Measurements from ENCODE around the gene MTOR. TPM values are rescaled to one million over a fixed set of nuclear protein-coding genes. Genes with fewer than 3 reads are reported as not detected.

MTOR gene
- total and polyA plus RNA-seq, 10 of the 15 experiments (the other 5 are each of a cell fraction or from before 2014, with no cell fraction given), result 6.6 to 41.8 (median 29.8) TPM

DNA sequence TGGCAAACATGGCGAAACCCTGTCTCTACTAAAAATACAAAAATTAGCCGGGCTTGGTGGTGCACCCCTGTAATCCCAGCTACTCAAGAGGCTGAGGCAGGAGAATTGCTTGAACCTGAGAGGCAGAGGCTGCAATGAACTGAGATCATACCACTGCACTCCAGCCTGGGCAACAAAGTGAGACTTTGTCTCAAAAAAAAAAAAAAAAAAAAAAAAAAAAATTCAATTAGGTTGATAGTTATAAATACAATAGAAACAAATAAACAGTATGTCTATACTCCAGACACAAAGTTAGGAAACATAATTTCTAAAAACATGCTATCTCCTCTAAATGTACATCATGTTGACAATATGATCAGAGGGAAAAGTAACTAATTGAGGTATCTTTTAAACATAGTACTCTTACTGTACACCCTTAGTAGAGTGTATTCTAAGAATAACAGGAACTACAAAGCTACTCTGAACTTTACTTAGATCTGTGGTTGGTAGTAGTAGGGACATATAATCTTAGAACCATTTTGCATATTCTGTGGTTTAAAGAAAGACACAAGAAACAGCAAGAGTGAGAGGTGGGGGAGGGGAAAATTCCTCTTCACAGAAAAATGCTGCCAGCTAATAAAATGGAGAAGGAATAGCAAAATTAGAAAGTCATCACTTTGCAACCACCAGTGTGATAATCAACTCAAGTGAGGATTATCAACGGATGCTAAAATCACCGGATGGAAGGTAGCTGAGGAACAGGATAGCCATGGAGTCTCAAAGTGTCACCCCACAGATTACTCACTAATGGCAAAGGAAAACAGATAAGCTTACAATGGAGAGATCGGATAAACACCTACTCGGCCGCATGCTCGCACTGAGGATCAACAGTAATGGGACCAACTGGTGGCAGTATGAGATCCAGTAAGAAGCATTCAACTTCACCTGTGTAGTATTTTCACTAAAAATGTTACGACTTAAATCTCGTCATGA is 35.0 kb downstream of the MTOR start (continued):
- TF ChIP-seq SREBF1 (IDR thresholded peaks at IDR 0.05; ENCODE audit: low read length), result no peak
- TF ChIP-seq FOS (IDR thresholded peaks at IDR 0.05; ENCODE audit: borderline replicate concordance, extremely low read depth, insufficient read length), result no peak
- no peak for TF ChIP-seq WRNIP1 (IDR thresholded peaks at IDR 0.05; ENCODE audit: borderline replicate concordance, low read depth, low read length)
- no peak for TF ChIP-seq MYC (IDR thresholded peaks at IDR 0.05; ENCODE audit: insufficient read depth, insufficient read length, insufficient replicate concordance, low read length, severe bottlenecking)

DNA sequence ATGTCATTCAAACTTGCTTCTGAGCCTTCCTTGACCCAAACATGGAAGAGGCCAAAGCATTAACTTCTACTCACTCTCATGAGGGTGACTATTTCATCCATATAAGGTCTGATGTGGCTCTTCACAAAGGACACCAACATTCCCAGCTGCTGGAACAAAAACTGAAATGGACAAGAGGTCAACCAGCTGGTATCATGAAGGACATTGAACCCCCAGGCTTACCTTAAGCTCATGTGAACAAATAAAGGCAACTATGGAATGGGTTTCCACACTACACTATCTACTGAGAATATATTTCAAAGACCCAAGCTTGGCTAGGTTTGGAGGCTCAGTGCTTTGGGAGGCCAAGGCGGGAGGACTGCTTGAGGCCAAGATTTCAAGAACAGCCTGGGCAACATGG is 46.3 kb downstream of the MTOR start:
- CTCF ChIA-PET, result interaction anchor here (2.0 kb wide), 1 partner anchor 178 kb away, joined by 10 read pairs; no protein-coding TSS in a partner anchor

More for the DNA sequence above, 46.3 kb downstream of the MTOR start:
- peak; percentile 13 for FAIRE-seq
- Histone ChIP-seq H3K9ac (ENCODE audit: control insufficient read depth, insufficient read depth, low read length) (no peak overlapping the region), H3K36me3 (ENCODE audit: control insufficient read depth in 2 of 2, insufficient read depth in 2 of 2, low read length in 1 of 2) (peaks cover 10 to 40% of the 10 kb centered on the region in 2 experiments), H3K4me3 (no peak overlapping the region), H4K20me1 (ENCODE audit: control insufficient read depth, insufficient read depth) (no peaks in the 10 kb centered on the region), H3K27ac (ENCODE audit: control insufficient read depth, insufficient read depth) (no peak overlapping the region), H2AFZ (ENCODE audit: control insufficient read depth, low read depth, low read length) (no peak overlapping the region), H3K4me2 (ENCODE audit: control insufficient read depth, insufficient read depth) (no peak overlapping the region), H3K4me1 (ENCODE audit: control insufficient read depth, insufficient read depth, low read length) (no peaks in the 10 kb centered on the region), H3K79me2 (ENCODE audit: control insufficient read depth, insufficient read depth, low read length) (no peaks in the 10 kb centered on the region), H3K27me3 (replicated peaks in 1 of 2; ENCODE audit: control insufficient read depth in 2 of 2, insufficient read depth in 2 of 2, low read length in 1 of 2) (no peaks in the 10 kb centered on the region), H3K9me3 (replicated peaks; ENCODE audit: control insufficient read depth, insufficient read depth, low read length) (no peaks in the 10 kb centered on the region)
- DNase-seq (ENCODE audit: low read depth, low spot score), result no peak
- TF ChIP-seq NBN (IDR thresholded peaks at IDR 0.05) (no peak), MTA2 (IDR thresholded peaks at IDR 0.05; ENCODE audit: low read depth) (no peak), ZBED1 (IDR thresholded peaks at IDR 0.05; ENCODE audit: borderline replicate concordance) (no peak), RAD51 (IDR thresholded peaks at IDR 0.05) (no peak), EP300 (IDR thresholded peaks at IDR 0.05; ENCODE audit: borderline replicate concordance in 1 of 2, control insufficient read depth in 1 of 2, low read depth in 2 of 2, low read length in 2 of 2) (no peak), BCLAF1 (IDR thresholded peaks at IDR 0.05) (no peak), CBFB (IDR thresholded peaks at IDR 0.05; ENCODE audit: low read depth) (no peak)
- no peak for ATAC-seq
- ChIA-PET POLR2A (no interaction called here), SMC1A (ENCODE audit: uncharacterized antibody, unreplicated experiment) (interaction anchor here (1.3 kb wide), 1 partner anchor 10 kb away, joined by 3 read pairs; no protein-coding TSS in a partner anchor), RAD21 (ENCODE audit: unreplicated experiment) (no interaction called here)
- intact Hi-C loops (cut with micrococcal nuclease; ENCODE audit: unreplicated experiment), result no loop called here
- in situ Hi-C loops (cut with MboI), result no loop called here
- WGBS (ENCODE audit: insufficient coverage, insufficient replicate concordance, low lambda C conversion rate, missing lambda C conversion rate), result 100% methylated on average over 1 of the region's 1 CpG
- no TSS peak for BruUV-seq (replicated peaks)
